Measurements from ENCODE around the gene TRPV4.

- no peak for TF ChIP-seq CTCF (conservative IDR thresholded peaks at IDR 0.05; ENCODE audit: low read depth in 2 of 2)
- TF ChIP-seq, protein P1, sequence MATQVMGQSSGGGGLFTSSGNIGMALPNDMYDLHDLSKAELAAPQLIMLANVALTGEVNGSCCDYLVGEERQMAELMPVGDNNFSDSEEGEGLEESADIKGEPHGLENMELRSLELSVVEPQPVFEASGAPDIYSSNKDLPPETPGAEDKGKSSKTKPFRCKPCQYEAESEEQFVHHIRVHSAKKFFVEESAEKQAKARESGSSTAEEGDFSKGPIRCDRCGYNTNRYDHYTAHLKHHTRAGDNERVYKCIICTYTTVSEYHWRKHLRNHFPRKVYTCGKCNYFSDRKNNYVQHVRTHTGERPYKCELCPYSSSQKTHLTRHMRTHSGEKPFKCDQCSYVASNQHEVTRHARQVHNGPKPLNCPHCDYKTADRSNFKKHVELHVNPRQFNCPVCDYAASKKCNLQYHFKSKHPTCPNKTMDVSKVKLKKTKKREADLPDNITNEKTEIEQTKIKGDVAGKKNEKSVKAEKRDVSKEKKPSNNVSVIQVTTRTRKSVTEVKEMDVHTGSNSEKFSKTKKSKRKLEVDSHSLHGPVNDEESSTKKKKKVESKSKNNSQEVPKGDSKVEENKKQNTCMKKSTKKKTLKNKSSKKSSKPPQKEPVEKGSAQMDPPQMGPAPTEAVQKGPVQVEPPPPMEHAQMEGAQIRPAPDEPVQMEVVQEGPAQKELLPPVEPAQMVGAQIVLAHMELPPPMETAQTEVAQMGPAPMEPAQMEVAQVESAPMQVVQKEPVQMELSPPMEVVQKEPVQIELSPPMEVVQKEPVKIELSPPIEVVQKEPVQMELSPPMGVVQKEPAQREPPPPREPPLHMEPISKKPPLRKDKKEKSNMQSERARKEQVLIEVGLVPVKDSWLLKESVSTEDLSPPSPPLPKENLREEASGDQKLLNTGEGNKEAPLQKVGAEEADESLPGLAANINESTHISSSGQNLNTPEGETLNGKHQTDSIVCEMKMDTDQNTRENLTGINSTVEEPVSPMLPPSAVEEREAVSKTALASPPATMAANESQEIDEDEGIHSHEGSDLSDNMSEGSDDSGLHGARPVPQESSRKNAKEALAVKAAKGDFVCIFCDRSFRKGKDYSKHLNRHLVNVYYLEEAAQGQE (IDR thresholded peaks at IDR 0.05; ENCODE audit: unreplicated experiment): no peak
Observed at GRCh38 chr12:109861689-109862314, 28.6 kb upstream of the TRPV4 start.

Data from GM23338 (cell line).